K562 (cell line): ENCODE measurements around the gene ASPG. TPM values are rescaled to one million over a fixed set of nuclear protein-coding genes. Genes with fewer than 3 reads are reported as not detected.

Source experiments
- ATAC-seq: fragments of 200-7000 bp; cut with Tn5 transposase; 3 replicates; pipeline ENCODE4 v1.9.1; 2020; ENCODE audit warnings: moderate library complexity
- BruUV-seq: library from RNA; stranded (reverse); fragments of 400-500 nt; replicated peaks from 2 replicates; lab custom pipeline; 2021; lab: Mats Ljungman, UMichigan
- CTCF ChIA-PET: fragments of 300-600 bp; formaldehyde crosslinking; extraction: SDS; loops from one replicate; lab custom pipeline; 2021; ENCODE audit warnings: low intra/inter-chr PET ratio; lab: Yijun Ruan, JAX
- POLR2A ChIA-PET: fragments of 300-600, 350-650 bp; sonication (Branson Sonifier 250); formaldehyde crosslinking; extraction: SDS; loops from one replicate; lab custom pipeline; 2021; ENCODE audit warnings: antibody characterized with exemption, inconsistent platforms; lab: Yijun Ruan, JAX
- DNase-seq, 4 experiments: peaks; one replicate each; pipeline versions ENCODE4 v3.0.0 to v3.0.0-alpha.2; 2011 to 2018; ENCODE audit warnings: low spot score in 3 of 4, mixed read lengths in 3 of 4; ENCODE audit errors: extremely low read depth in 1 of 4
- FAIRE-seq: peaks from 2 replicates; lab custom pipeline; 2011; peaks lifted over from hg19 to GRCh38; lab: Jason Lieb, UNC
- H2AFZ ChIP-seq: 2 replicates; pipeline ENCODE4 v1.6.0; 2011; ENCODE audit warnings: low read depth, low read length, control low read depth, inconsistent platforms
- H3K27ac ChIP-seq: fragments of 200-600 bp; 3 replicates; pipeline ENCODE4 v1.8.0; 2011; ENCODE audit warnings: low read depth, mild to moderate bottlenecking, control low read depth, inconsistent platforms, low read length, moderate library complexity, mixed read lengths; ENCODE audit errors: extremely low read depth
- H3K27me3 ChIP-seq, 2 experiments: fragments of 300-600 bp in 1 of 2; 2 replicates in 1 of 2; 3 replicates in 1 of 2; pipeline versions ENCODE4 v1.6.0 to v1.8.0; 2011; ENCODE audit warnings: inconsistent platforms in 2 of 2, low read length in 2 of 2, mild to moderate bottlenecking in 1 of 2, mixed read lengths in 1 of 2, moderate library complexity in 1 of 2; ENCODE audit not compliant: control insufficient read depth in 2 of 2, insufficient read depth in 2 of 2
- H3K36me3 ChIP-seq: fragments of 300-600 bp; 3 replicates; pipeline ENCODE4 v1.8.0; 2011; ENCODE audit warnings: mild to moderate bottlenecking, low read length, inconsistent platforms; ENCODE audit not compliant: control insufficient read depth, insufficient read depth
- H3K4me1 ChIP-seq, 2 experiments: fragments of 200-600 bp in 1 of 2; replicated peaks in 1 of 2; 2 replicates in 1 of 2; 3 replicates in 1 of 2; pipeline versions ENCODE4 v1.5.1 to v1.8.0; 2011; ENCODE audit warnings: inconsistent platforms in 2 of 2, low read length in 2 of 2, mild to moderate bottlenecking in 1 of 2, mixed read lengths in 1 of 2, moderate library complexity in 1 of 2; ENCODE audit not compliant: control insufficient read depth in 2 of 2, insufficient read depth in 2 of 2
- H3K4me2 ChIP-seq: 2 replicates; pipeline ENCODE4 v1.6.1; 2011; ENCODE audit warnings: low read length, control low read depth, inconsistent platforms, mixed read lengths; ENCODE audit not compliant: insufficient read depth
- H3K4me3 ChIP-seq: fragments of 200-600 bp; sonication (generic), shearing (Covaris generic); 2 replicates; pipeline ENCODE4 v1.5.1; 2016; ENCODE audit warnings: control low read depth, inconsistent platforms
- H3K79me2 ChIP-seq: fragments of 200-600 bp; 3 replicates; pipeline ENCODE4 v1.8.0; 2011; ENCODE audit warnings: low read length, inconsistent platforms; ENCODE audit not compliant: control insufficient read depth, insufficient read depth
- H3K9ac ChIP-seq, 2 experiments: 2 replicates each; pipeline versions ENCODE4 v1.6.0 to v1.6.1; 2011; ENCODE audit warnings: low read depth in 2 of 2, low read length in 2 of 2, control low read depth in 1 of 2, inconsistent platforms in 1 of 2, mild to moderate bottlenecking in 1 of 2, mixed read lengths in 1 of 2; ENCODE audit not compliant: insufficient read depth in 1 of 2
- H3K9me1 ChIP-seq: one replicate; pipeline ENCODE4 v1.6.0; 2011; ENCODE audit warnings: inconsistent platforms, mild to moderate bottlenecking, low read length, moderate library complexity; ENCODE audit not compliant: control insufficient read depth, insufficient read depth
- H3K9me3 ChIP-seq: replicated peaks from 2 replicates; pipeline ENCODE4 v1.5.1; 2011; ENCODE audit warnings: low read depth, low read length, inconsistent platforms; ENCODE audit not compliant: control insufficient read depth, insufficient read depth
- H4K20me1 ChIP-seq: replicated peaks from 2 replicates; pipeline ENCODE4 v1.6.1; 2011; ENCODE audit warnings: low read length, inconsistent platforms, mixed read lengths; ENCODE audit not compliant: control insufficient read depth, insufficient read depth
- BRD9 ChIP-seq: fragments of 450-650 bp; IDR thresholded peaks from 2 replicates; pipeline ENCODE4 v1.6.1; 2018; ENCODE audit warnings: low read depth; ENCODE audit not compliant: partially characterized antibody
- CHD2 ChIP-seq: IDR thresholded peaks from 2 replicates; pipeline ENCODE4 v1.6.1; 2011; ENCODE audit warnings: low read depth, low read length
- FOXK1 ChIP-seq: sonication (generic); formaldehyde crosslinking; IDR thresholded peaks from 2 replicates; pipeline ENCODE4 v1.8.0; 2022; ENCODE audit warnings: missing genetic modification reagents, mild to moderate bottlenecking, borderline replicate concordance
- GATAD2B ChIP-seq: fragments of 450-650 bp; IDR thresholded peaks from 2 replicates; pipeline ENCODE4 v1.6.1; 2017; ENCODE audit warnings: mild to moderate bottlenecking, borderline replicate concordance
- HMGN3 ChIP-seq: IDR thresholded peaks from 2 replicates; pipeline ENCODE4 v1.6.1; 2011; ENCODE audit warnings: borderline replicate concordance, low read depth, mild to moderate bottlenecking, mixed read lengths, low read length; ENCODE audit not compliant: insufficient read length; ENCODE audit errors: extremely low read depth
- KAT8 ChIP-seq: fragments of 450-650 bp; IDR thresholded peaks from 2 replicates; pipeline ENCODE4 v1.6.1; 2016; ENCODE audit warnings: low read depth, mild to moderate bottlenecking
- MIER1 ChIP-seq: fragments of 450-650 bp; IDR thresholded peaks from 2 replicates; pipeline ENCODE4 v1.6.1; 2016; ENCODE audit warnings: antibody characterized with exemption, mild to moderate bottlenecking, low read depth
- MTA3 ChIP-seq: fragments of 450-650 bp; formaldehyde crosslinking; IDR thresholded peaks from 2 replicates; pipeline ENCODE4 v1.6.1; 2017; ENCODE audit warnings: mild to moderate bottlenecking, borderline replicate concordance
- NELFE ChIP-seq: IDR thresholded peaks from 2 replicates; pipeline ENCODE4 v1.6.1; 2011; ENCODE audit warnings: mild to moderate bottlenecking; ENCODE audit not compliant: insufficient read depth, insufficient read length
- NFE2 ChIP-seq: IDR thresholded peaks from 2 replicates; pipeline ENCODE4 v1.6.1; 2014; ENCODE audit warnings: antibody characterized with exemption, low read depth
- NR0B1 ChIP-seq: fragments of 450-650 bp; IDR thresholded peaks from one replicate; pipeline ENCODE4 v1.6.1; 2018; ENCODE audit warnings: mild to moderate bottlenecking, moderate library complexity; ENCODE audit not compliant: partially characterized antibody
- TAF15 ChIP-seq: fragments of 200-400 bp; formaldehyde crosslinking; IDR thresholded peaks from 2 replicates; pipeline ENCODE4 v1.6.1; 2017; ENCODE audit warnings: mild to moderate bottlenecking, low read depth, low read length, moderate library complexity
- ZNF449 ChIP-seq: fragments of 250-450 bp; sonication (Bioruptor Pico); IDR thresholded peaks from 2 replicates; pipeline ENCODE4 v1.8.0; 2022; ENCODE audit warnings: moderate library complexity, mild to moderate bottlenecking, inconsistent platforms
- WGBS: fragments of 100-300 bp; shearing (Covaris generic); methylation state at CpG from one replicate; pipeline ENCODE4 v1.1.6; 2016; ENCODE audit warnings: low coverage, mixed read lengths; ENCODE audit not compliant: insufficient coverage; ENCODE audit errors: missing lambda C conversion rate; 5-methylcytosine and 5-hydroxymethylcytosine counted together
- in situ Hi-C: fragments of 300-500 bp; cut with MboI; formaldehyde crosslinking; loops from 4 replicates; pipeline ENCODE4 v1.15.0; 2018; ENCODE audit warnings: inconsistent platforms, mixed read lengths
- intact Hi-C: fragments of 100-400 bp; cut with micrococcal nuclease; formaldehyde crosslinking; loops from 2 replicates; pipeline ENCODE4 v1.14.2; 2022
- polyA plus RNA-seq, 8 experiments: library from polyadenylated mRNA; depleted of rRNA in 4 of 8; stranded (reverse) in 5 of 8; unstranded in 3 of 8; fragments of >200 nt; fragmentation: Nextera tagmentation in 2 of 8; fragmentation: Illumina TruSeq in 1 of 8; extraction: Ambion mirVana in 2 of 8; extraction: Trizol in 1 of 8; gene quantifications; 2 replicates each; pipeline versions ENCODE4 v1.2.1 to v1.2.3, GENCODE V29; 2011 to 2014; ENCODE audit warnings: inconsistent platforms in 1 of 8, missing spikeins in 1 of 8
- total RNA-seq, 7 experiments: library from RNA; depleted of rRNA in 6 of 7; stranded (reverse); fragments of >200 nt in 6 of 7; fragmentation: Illumina TruSeq in 2 of 7; extraction: Trizol in 2 of 7; gene quantifications; 2 replicates each; pipeline versions ENCODE4 v1.2.1 to v1.2.3, GENCODE V29; 2011 to 2021; ENCODE audit warnings: low replicate concordance in 1 of 7
- TF ChIP-seq, protein P1 (sequence below): sonication (generic); formaldehyde crosslinking; IDR thresholded peaks from 2 replicates; pipeline ENCODE4 v1.9.0; 2022; ENCODE audit warnings: mild to moderate bottlenecking, missing genetic modification reagents
- TF ChIP-seq, protein P2 (sequence below): fragments of 450-650 bp; IDR thresholded peaks from 2 replicates; pipeline ENCODE4 v1.6.1; 2016; ENCODE audit warnings: antibody characterized with exemption

The ASPG gene
- total and polyA plus RNA-seq, 9 of the 15 experiments (the other 6 are each of a cell fraction or from before 2014, with no cell fraction given): 0.18 TPM; not detected in 8

DNA sequence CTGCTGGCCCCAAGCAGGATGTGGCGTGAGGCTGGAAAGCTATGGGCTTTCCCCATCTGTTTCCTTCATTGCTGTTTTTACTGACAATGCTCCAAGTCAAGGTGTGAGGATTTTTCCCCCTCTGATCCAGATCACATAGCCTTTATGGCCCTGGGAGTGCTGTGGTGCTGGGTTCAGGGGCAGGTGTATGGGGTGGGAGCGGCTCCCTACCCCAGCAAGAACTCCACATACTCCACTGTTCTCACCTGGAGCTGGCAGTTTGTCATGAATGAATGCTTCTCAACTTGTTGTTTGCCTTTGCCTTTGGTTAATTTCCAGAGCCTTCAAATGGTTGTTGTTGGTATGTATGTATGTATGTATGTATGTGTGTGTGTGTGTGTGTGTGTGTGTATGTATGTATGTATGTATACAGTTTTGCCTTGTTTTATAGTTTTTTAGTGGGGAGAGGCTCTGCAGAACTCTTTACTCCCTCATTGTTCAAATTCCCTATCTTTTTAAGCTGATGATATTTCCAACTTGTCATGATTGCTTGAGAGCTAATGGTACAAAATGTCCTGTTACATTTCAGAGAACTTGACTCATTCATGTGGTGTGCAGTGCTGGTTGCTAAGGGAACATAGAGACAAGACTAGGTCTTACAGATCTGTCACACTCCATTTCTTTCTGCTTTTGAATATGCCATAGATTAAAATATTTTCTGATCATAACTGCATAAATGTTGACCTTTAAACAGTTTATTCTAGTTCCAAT lies 36.6 kb upstream of the ASPG start (continued):
- TF ChIP-seq ZNF449 (CRISPR knock-in tag) (no peak), CHD2 (no peak)

- no peaks in the 10 kb centered on the region for H3K79me2 ChIP-seq
- no peak for ATAC-seq
- no peak overlapping the region for H3K4me3 ChIP-seq
- BruUV-seq: no TSS peak
- H3K27me3 ChIP-seq: peaks cover 0 to 14% of the 10 kb centered on the region in 2 experiments; a peak in 2 of 5 replicates
- H3K4me1 ChIP-seq: no peaks in the 10 kb centered on the region
- no peaks in the 10 kb centered on the region for H3K36me3 ChIP-seq
- POLR2A ChIA-PET: no interaction called here
- WGBS: 1% methylated on average over 8 of the region's 9 CpGs
- intact Hi-C loops: no loop called here
- DNase-seq: no peak
- CTCF ChIA-PET: no interaction called here
- H3K9ac ChIP-seq: no peak overlapping the region
- H3K27ac ChIP-seq: no peak overlapping the region
- H3K4me2 ChIP-seq: no peak overlapping the region
- no peak for FAIRE-seq
- no peak overlapping the region for H2AFZ ChIP-seq
- H4K20me1 ChIP-seq: no peaks in the 10 kb centered on the region
- no peaks in the 10 kb centered on the region for H3K9me3 ChIP-seq
- H3K9me1 ChIP-seq: no peaks in the 10 kb centered on the region
- in situ Hi-C loops: no loop called here
- no peak for TF ChIP-seq FOXK1 (CRISPR knock-in tag)
- no peak for TF ChIP-seq NR0B1
- TF ChIP-seq, protein P1, sequence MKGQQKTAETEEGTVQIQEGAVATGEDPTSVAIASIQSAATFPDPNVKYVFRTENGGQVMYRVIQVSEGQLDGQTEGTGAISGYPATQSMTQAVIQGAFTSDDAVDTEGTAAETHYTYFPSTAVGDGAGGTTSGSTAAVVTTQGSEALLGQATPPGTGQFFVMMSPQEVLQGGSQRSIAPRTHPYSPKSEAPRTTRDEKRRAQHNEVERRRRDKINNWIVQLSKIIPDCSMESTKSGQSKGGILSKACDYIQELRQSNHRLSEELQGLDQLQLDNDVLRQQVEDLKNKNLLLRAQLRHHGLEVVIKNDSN (CRISPR knock-in tag): no peak
- TF ChIP-seq, protein P2, sequence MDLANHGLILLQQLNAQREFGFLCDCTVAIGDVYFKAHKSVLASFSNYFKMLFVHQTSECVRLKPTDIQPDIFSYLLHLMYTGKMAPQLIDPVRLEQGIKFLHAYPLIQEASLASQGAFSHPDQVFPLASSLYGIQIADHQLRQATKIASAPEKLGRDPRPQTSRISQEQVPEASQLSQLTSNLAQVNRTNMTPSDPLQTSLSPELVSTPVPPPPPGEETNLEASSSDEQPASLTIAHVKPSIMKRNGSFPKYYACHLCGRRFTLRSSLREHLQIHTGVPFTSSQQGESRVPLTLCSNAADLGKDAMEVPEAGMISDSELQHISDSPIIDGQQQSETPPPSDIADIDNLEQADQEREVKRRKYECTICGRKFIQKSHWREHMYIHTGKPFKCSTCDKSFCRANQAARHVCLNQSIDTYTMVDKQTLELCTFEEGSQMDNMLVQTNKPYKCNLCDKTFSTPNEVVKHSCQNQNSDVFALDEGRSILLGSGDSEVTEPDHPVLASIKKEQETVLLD: no peak
- TF ChIP-seq MTA3: no peak
- no peak for TF ChIP-seq NELFE
- no peak for TF ChIP-seq KAT8
- TF ChIP-seq GATAD2B: no peak
- no peak for TF ChIP-seq BRD9
- no peak for TF ChIP-seq HMGN3
- no peak for TF ChIP-seq MIER1
- no peak for TF ChIP-seq TAF15
- no peak for TF ChIP-seq NFE2
Observed at GRCh38 chr14:104049576-104050240, 35.8 kb upstream of the ASPG start.
